RKO (cell line): ENCODE measurements around the gene GRIK4.

Experiments
- DNase-seq: peaks from one replicate; pipeline ENCODE4 v3.0.0-alpha.2; 2016; ENCODE audit warnings: low spot score

GRIK4 gene

DNA sequence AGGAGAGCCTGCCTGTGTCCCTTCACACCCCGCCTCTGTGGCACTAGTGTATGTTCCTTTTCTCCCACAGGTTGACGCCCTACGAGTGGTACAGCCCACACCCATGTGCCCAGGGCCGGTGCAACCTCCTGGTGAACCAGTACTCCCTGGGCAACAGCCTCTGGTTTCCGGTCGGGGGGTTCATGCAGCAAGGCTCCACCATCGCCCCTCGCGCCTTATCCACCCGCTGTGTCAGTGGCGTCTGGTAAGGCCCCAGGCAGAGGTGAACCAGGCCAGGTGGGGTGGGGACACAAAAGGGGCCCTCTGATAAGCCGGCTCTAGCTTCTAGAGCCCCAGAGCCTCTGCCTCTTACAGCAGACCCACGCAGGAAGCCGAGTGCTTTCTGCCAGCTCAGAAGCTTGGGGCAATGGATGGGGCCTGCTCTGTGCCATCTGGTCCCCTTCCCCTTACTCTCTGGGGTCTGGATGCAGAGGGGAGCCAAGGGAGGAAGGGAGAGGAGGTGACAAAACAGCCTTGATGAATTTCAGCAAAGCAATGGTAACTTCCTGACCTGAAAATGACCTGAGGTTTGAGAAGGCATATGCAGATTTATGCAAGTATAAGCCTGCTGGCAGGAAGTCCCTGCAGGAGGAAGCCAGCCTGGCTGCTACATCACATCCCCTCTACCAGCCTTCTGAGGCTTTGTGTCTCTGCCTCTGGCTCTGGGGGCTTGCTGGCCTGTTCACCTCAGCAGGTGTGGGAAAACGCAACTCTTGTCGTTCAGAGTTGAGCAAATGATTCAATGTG lies 445.4 kb downstream of the GRIK4 start:
- DNase-seq = no peak

DNA sequence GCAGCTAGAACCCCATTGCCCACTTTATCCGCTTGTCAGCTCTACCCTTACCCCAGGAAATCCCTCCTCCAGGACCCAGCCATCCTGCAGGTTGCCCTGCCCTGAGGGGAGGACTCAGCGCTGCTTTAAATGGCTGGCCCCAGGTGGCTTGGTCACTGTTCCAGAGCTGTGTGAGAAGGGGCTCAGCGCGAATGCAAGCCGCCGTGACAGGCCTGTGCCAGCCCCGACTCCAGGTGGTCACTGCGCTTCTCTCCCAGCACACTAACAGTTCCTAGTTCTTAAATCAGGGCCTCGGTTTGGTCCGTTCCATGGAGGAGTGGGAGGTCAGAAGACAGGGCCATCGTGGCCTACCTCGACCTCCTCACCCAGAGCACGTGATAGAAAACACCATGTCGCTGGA lies 446.6 kb downstream of the GRIK4 start:
- no peak for DNase-seq

GRCh38 chr11:120959189-120959588 lies 447.6 kb downstream of the GRIK4 start:
- DNase-seq = no peak

DNA sequence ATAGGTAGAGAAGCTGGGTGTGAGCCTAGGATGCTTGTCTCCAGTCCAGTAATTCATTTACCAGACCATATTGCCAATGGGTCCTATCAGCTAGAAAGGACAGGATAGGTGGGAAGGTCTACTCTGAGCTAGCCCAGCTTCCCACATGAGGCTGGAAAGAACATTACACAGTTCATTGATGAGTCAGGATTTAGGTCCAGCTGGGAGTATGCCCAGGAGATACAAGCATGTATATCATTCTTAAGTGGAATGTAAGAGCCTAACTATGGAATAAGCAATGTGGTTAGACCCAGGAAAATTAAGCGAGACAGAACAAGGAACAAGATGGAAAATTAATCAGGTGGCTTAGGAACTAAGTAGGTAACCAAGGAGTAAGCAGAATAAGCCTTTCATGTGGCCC lies 453.3 kb downstream of the GRIK4 start:
- no peak for DNase-seq

DNA sequence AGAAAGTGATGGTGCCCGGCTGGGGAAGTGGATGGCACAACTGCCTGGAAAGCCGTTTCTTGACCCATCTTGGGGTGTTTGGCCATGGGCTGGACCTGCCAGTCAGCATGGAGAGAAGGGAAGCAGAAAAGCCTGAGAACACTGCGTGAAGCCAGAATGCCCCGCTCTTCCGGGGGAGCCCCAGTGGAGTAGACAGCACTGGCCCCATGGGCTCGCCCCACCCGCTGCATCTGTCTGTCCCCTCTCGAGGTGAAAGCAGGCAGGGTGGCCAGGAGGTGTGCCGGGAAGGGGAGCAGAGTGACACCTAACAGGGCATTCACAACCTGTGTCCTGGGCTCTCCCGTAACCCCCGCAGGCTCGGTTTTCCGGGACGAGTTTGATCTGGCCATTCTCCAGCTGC lies 455.3 kb downstream of the GRIK4 start:
- DNase-seq = no peak

DNA sequence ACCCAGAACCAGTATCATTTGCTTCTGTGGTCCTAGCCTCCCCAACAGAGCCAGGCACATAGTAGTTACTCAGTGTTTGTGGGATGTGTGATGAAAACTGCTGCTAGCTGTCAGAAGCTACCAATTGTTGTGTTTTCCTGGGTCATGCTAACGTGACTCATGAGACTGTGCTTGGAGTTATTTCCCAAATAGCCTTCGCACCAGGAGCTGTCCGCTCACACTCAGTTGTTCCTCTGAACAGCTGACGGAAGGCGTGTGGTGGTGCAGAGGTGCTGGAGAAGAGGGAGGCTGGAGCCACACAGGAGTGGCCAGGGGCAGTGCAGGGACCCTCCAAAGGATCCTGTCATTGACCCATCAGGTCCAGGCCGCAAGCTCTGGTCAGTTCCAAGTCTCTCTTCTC lies 458.4 kb downstream of the GRIK4 start:
- DNase-seq = no peak

DNA sequence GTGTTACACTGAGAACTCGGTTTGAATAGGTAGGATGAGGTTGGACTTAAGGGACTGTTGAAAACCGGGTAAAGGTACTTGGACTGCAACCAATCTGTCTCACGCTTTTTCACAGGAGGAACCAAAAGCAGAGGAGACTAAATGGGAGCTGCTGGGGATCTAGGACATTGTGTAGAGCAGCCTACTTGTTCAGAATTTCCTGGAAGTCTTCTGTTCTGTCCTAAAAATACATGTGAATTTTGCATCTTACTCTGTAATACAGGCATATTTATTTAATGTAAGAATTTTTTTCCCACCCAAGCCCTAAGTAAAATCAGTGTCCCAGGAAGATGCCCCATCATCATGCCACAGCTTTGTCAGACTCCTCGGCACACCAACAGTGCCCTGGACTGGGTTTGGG lies 460.3 kb downstream of the GRIK4 start:
- no peak for DNase-seq

GRCh38 chr11:120972621-120973020 lies 461.1 kb downstream of the GRIK4 start:
- no peak for DNase-seq

DNA sequence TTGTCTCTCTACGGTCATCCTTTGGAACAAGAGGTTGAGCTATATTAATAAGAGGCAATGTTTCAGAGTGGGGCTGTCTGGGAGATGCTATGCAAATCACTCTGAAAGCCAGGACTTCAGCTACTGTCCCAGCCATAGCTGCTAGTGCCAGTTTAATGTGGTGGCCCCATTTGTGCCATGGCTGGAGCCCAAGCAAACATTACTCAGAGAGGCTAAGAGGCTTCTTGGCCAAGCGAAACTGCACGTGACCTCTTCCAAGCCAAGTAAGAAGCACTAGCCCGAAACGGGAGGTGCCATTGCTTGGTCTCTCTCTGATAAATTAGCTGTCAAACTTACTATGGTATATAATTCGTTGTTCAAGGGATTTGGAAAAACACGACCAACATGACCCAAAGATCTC lies 462.0 kb downstream of the GRIK4 start:
- no peak for DNase-seq

DNA sequence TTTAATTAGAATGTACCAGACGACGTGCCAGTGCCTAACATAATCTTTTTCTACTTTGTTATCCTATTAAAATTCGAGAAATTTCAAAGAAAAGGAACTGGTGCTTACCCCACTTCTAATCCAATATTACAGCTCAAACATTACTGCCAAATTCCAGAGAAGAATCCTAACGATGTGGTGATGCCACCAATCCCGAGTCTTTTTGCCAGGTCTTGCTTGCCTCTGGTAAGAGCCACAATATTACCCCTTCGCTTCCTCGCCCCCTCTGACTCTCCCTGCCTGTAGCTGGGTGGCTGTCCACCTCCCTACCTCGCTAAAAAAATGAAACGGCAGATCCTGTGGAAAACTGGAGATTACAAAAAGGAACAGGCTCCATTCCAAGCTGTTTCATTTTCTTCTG lies 462.9 kb downstream of the GRIK4 start:
- DNase-seq = no peak

DNA sequence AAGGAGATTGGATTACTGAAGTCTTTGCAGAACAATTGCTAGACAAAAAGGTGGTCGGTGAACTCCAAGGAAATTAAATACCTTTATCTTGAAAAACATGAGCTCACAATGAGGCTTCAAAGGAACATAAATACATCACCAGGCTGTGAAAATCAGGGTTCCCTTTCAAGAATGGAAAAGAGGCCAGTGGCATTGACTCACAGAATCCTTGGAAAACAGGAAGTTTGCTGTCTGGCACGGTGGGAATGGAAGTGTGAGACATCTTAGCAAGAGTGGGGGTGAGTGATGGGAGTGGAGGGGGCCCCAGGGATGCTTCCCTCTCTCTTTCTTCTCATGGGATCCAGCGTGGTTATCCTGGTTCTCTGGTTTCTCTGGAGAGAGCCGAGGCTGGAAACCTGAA lies 463.4 kb downstream of the GRIK4 start:
- peak; percentile 17 for DNase-seq

GRCh38 chr11:120977266-120978137 lies 466.0 kb downstream of the GRIK4 start:
- no peak for DNase-seq

GRCh38 chr11:120978701-120979100 lies 467.2 kb downstream of the GRIK4 start:
- DNase-seq = no peak

DNA sequence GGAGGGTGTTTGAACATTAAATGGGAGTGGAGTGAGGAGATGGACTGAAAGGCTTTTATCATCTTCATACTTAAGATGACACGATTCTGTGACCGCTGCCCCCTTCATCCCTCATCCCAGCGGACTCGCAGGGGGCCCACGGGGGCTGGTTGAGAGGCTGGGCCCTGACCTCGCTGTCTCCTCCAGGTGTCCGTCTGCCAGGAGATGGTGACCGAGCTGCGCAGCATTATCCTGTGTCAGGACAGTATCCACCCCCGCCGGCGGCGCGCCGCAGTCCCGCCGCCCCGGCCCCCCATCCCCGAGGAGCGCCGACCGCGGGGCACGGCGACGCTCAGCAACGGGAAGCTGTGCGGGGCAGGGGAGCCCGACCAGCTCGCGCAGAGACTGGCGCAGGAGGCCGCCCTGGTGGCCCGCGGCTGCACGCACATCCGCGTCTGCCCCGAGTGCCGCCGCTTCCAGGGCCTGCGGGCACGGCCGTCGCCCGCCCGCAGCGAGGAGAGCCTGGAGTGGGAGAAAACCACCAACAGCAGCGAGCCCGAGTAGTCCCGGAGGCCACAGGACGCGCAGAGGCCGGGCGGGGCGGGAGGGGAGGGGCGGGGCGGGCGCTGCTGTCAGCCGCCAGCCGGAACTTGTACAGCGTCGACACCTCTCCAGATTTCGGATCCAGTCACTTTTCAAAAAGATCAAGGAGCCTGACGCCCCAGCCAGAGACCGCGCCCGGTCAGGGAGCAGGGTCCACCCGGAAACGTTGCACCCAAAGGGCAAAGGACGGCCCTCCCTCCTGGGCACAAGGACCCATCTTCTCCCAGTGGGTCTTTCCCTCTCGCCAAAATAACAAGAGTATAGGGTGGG lies 474.4 kb downstream of the GRIK4 start:
- DNase-seq = peak; percentile 34

GRCh38 chr11:120988603-120989002 lies 477.1 kb downstream of the GRIK4 start:
- no peak for DNase-seq

DNA sequence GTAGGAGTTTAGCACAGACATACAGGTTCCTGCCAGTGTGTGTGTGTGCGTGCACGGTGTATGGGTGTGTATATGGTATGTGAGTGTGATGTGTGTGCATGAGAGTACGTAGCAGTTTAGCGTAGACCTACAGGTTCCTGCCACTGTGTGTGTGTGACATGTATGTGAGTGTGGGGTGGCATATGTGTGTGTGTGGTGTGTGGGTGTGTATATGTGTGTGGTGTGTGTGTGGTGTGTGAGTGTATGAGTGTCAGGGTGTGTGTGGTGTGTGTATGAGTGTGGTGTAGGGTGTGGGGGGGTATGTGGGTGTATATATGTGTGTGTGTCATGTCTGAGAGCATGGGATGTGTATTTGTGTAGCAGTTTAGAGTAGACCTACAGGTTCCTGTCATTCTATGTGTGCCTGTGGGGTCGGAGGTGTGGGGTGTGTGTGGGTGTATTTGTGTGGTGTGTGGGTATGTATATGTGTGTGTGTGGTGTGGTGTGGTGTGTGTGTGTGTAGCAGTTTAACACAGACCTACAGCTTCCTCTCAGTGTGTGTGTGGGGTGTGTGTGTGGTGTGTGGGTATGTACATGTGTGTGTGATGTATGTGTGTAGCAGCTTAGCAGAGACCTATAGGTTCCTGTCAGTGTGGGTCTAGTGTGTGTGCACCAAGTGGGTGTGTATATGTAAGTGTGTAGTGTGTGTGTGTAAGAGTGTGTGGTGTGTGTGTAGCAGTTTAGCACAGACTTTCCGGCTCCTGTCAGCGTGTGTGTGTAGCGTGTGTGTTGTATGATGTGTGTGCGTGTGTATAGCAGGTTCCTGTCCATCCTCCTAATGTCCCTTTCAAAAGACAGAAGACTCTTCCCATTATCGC lies 480.5 kb downstream of the GRIK4 start:
- DNase-seq = no peak

DNA sequence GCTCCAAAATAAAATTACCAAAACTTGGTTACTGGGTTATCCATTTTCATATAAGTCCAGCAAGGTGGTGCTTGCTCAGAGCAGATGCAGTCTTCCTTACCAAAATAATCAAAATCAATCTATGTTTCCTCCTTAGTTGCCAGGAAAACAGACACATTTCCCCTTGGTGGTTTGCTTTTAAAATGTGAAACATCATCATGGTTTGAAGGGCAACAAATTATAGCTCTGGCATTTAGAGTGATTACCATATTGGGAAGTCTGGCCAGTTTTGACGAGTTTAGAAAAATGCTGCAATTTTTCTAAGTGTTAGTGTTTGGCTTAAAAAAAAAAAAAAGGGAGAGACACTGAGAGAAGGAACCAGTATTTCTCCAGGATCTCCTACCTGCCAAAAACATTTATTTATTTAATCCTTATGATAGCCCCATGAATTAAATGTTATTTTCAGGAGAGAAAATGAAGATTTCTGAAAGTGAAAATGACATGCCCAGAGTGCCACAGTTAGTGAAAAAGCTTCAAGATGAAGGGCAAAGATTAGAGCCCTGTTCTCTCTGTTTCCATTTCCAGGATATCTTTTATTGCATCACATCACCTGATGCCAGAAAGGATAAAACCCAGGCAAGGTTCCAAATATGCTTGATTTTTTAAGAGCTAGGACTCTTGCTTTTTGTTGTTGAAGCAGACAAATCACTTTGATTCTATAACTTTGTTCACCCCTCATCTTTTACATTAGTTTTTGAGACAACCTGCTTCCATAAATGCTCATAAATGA lies 482.7 kb downstream of the GRIK4 start:
- no peak for DNase-seq

DNA sequence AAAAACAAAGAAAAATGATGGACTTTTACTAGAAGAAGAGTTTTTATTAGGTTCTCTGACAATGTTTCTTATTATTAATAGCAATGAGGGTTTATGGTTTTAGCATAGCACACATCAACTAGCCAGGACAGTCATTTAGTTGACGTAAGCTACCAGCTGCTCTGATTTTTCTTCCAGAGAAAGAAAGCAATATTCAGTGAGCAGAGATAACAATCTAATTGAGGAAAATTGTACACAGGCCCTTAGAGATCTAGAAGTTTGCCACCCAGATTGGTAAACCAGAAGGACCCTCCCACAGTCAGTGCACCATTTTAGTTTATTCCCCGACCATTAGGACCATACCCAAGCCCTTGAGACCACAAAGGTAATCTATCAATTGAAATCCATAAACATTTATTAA lies 483.6 kb downstream of the GRIK4 start:
- no peak for DNase-seq

DNA sequence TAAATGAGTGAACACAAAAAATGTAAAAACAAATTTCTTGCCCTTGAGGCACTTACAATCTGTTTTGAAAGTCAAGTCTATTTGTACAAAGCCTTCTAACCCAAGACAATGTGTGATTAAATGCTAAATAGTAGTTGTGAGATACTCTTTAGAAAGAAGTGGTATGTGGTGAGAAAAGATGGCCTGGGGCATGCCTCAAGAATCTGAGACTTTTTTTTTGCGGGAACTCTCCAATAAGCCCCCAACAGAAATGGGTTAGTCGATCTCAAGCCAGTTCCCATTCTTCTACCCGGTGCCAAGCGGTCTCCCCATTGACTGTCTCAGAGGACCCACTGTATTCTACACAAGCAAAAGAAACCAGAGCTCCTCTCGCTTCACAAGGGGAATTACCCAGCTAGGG lies 485.4 kb downstream of the GRIK4 start:
- no peak for DNase-seq

DNA sequence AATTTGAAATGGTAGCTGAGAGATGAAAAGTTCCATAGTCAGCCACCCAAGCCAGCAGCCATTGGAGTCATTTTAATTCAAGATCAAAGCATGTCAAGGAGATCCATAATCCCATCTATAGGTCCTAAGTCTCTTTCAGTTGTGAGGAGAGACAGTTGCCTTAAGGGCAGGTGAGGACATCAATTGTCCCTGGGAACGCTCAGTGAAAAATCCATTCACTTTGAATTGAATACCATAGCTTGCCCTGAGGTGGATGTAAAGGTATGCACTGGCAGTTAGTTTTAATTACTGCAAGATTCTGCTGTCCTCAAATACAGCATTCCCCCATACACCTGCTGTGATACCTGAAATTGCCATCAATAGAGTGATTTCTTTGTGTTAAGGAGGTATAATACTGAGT lies 487.0 kb downstream of the GRIK4 start:
- DNase-seq = no peak
